Adipocyte (in vitro differentiated cells): ENCODE data around the gene SPATA4.
A peak's percentile ranks its signal among the peaks of the same experiment; 100 is the strongest.
"Not testable (repeated sequence)": the region's sequence is repeated elsewhere in the genome, so short reads cannot be mapped to it uniquely, and the experiment has no call there.

ENCODE experiments used
- DNase-seq: peaks from one replicate; pipeline ENCODE4 v3.0.0-alpha.2; 2015; ENCODE audit warnings: low read depth
- H3K27me3 ChIP-seq: replicated peaks from 2 replicates; pipeline ENCODE4 v1.7.0; 2013; ENCODE audit warnings: mild to moderate bottlenecking, low read length, moderate library complexity; ENCODE audit not compliant: control insufficient read depth, insufficient read depth
- H3K36me3 ChIP-seq: 2 replicates; pipeline ENCODE4 v1.7.0; 2013; ENCODE audit warnings: low read length, mild to moderate bottlenecking, moderate library complexity; ENCODE audit not compliant: control insufficient read depth, insufficient read depth, severe bottlenecking
- H3K4me1 ChIP-seq: 2 replicates; pipeline ENCODE4 v1.7.0; 2013; ENCODE audit warnings: mild to moderate bottlenecking, low read length, moderate library complexity; ENCODE audit not compliant: control insufficient read depth, insufficient read depth
- H3K4me3 ChIP-seq: 2 replicates; pipeline ENCODE4 v1.7.0; 2013; ENCODE audit warnings: mild to moderate bottlenecking, low read length, moderate library complexity
- H3K9ac ChIP-seq: 2 replicates; pipeline ENCODE4 v1.7.0; 2013; ENCODE audit warnings: mild to moderate bottlenecking, low read length, moderate library complexity
- H3K9me3 ChIP-seq: 2 replicates; pipeline ENCODE4 v1.7.0; 2013; ENCODE audit warnings: mild to moderate bottlenecking, low read length, moderate library complexity; ENCODE audit not compliant: control insufficient read depth

SPATA4 gene

GRCh38 chr4:176217510-176217909 is 22.1 kb upstream of the SPATA4 start:
- no peaks in the 10 kb centered on the region for H3K36me3 ChIP-seq
- DNase-seq, result no peak
- H3K9ac ChIP-seq, result no peak overlapping the region
- H3K4me3 ChIP-seq, result no peak overlapping the region
- H3K27me3 ChIP-seq, result no peaks in the 10 kb centered on the region
- no peaks in the 10 kb centered on the region for H3K4me1 ChIP-seq
- H3K9me3 ChIP-seq, result peaks cover under 1% of the 10 kb centered on the region

GRCh38 chr4:176212351-176212750 is 17.0 kb upstream of the SPATA4 start:
- not testable (repeated sequence) for H3K4me3 ChIP-seq, H3K4me1 ChIP-seq, H3K9me3 ChIP-seq, H3K27me3 ChIP-seq, DNase-seq, H3K36me3 ChIP-seq, H3K9ac ChIP-seq

- Histone ChIP-seq H3K4me3 (no peak overlapping the region), H3K9me3 (peaks cover 4% of the 10 kb centered on the region), H3K4me1 (no peaks in the 10 kb centered on the region), H3K27me3 (peaks cover 15% of the 10 kb centered on the region), H3K9ac (no peak overlapping the region), H3K36me3 (no peaks in the 10 kb centered on the region)
- no peak for DNase-seq
These were observed 15.4 kb upstream of the SPATA4 start for GRCh38 chr4:176210579-176211296.

GRCh38 chr4:176210101-176210500 is 14.7 kb upstream of the SPATA4 start:
- H3K9me3 ChIP-seq, result peaks cover 4% of the 10 kb centered on the region
- peaks cover 16% of the 10 kb centered on the region for H3K27me3 ChIP-seq
- H3K9ac ChIP-seq, result no peak overlapping the region
- H3K36me3 ChIP-seq, result no peaks in the 10 kb centered on the region
- no peak for DNase-seq
- H3K4me1 ChIP-seq, result no peaks in the 10 kb centered on the region
- H3K4me3 ChIP-seq, result no peak overlapping the region

- peaks cover 16% of the 10 kb centered on the region for H3K27me3 ChIP-seq
- DNase-seq, result no peak
- no peak overlapping the region for H3K4me3 ChIP-seq
- no peaks in the 10 kb centered on the region for H3K4me1 ChIP-seq
- H3K9me3 ChIP-seq, result peaks cover 4% of the 10 kb centered on the region
- H3K36me3 ChIP-seq, result no peaks in the 10 kb centered on the region
- H3K9ac ChIP-seq, result no peak overlapping the region
These were observed 14.2 kb upstream of the SPATA4 start for GRCh38 chr4:176209535-176209934.

- Histone ChIP-seq H3K9me3 (peaks cover 4% of the 10 kb centered on the region), H3K36me3 (no peaks in the 10 kb centered on the region), H3K9ac (no peak overlapping the region), H3K27me3 (peaks cover 16% of the 10 kb centered on the region), H3K4me3 (no peak overlapping the region), H3K4me1 (no peaks in the 10 kb centered on the region)
- no peak for DNase-seq
These were observed 12.5 kb upstream of the SPATA4 start for GRCh38 chr4:176207839-176208238.

GRCh38 chr4:176205299-176205698 is 9.9 kb upstream of the SPATA4 start:
- H3K4me1 ChIP-seq, result no peaks in the 10 kb centered on the region
- no peak overlapping the region for H3K9ac ChIP-seq
- H3K4me3 ChIP-seq, result no peak overlapping the region
- no peak for DNase-seq
- H3K9me3 ChIP-seq, result no peaks in the 10 kb centered on the region
- peaks cover 16% of the 10 kb centered on the region for H3K27me3 ChIP-seq
- H3K36me3 ChIP-seq, result no peaks in the 10 kb centered on the region

- H3K9ac ChIP-seq, result no peak overlapping the region
- H3K9me3 ChIP-seq, result no peaks in the 10 kb centered on the region
- H3K4me1 ChIP-seq, result peaks cover 10% of the 10 kb centered on the region
- no peak overlapping the region for H3K4me3 ChIP-seq
- no peaks in the 10 kb centered on the region for H3K36me3 ChIP-seq
- DNase-seq, result no peak
- H3K27me3 ChIP-seq, result no peaks in the 10 kb centered on the region
These were observed 3.0 kb upstream of the SPATA4 start for GRCh38 chr4:176198316-176198903.

- H3K27me3 ChIP-seq, result no peaks in the 10 kb centered on the region
- no peaks in the 10 kb centered on the region for H3K36me3 ChIP-seq
- peak overlapping the region; percentile 50 for H3K9ac ChIP-seq
- peak; percentile 35 for DNase-seq
- H3K4me3 ChIP-seq, result peak overlapping the region; percentile 33
- H3K4me1 ChIP-seq, result peaks cover 24% of the 10 kb centered on the region
- no peaks in the 10 kb centered on the region for H3K9me3 ChIP-seq
These were observed 1.4 kb downstream of the SPATA4 start for GRCh38 chr4:176193938-176194337.

- no peaks in the 10 kb centered on the region for H3K36me3 ChIP-seq
- peak overlapping the region; percentile 50 for H3K9ac ChIP-seq
These were observed 2.3 kb downstream of the SPATA4 start for GRCh38 chr4:176193126-176193525.

GRCh38 chr4:176191974-176192373 is 3.4 kb downstream of the SPATA4 start:
- Histone ChIP-seq H3K4me3 (no peak overlapping the region), H3K36me3 (no peaks in the 10 kb centered on the region), H3K9ac (no peak overlapping the region), H3K27me3 (no peaks in the 10 kb centered on the region), H3K9me3 (no peaks in the 10 kb centered on the region), H3K4me1 (peaks cover 24% of the 10 kb centered on the region)
- peak; percentile 7 for DNase-seq

More at GRCh38 chr4:176193126-176193525, 2.3 kb downstream of the SPATA4 start:
- no peaks in the 10 kb centered on the region for H3K9me3 ChIP-seq
- H3K4me3 ChIP-seq, result no peak overlapping the region
- DNase-seq, result peak; percentile 4
- H3K4me1 ChIP-seq, result peaks cover 24% of the 10 kb centered on the region
- no peaks in the 10 kb centered on the region for H3K27me3 ChIP-seq
